ENCODE results near the gene ABHD15.

DNA sequence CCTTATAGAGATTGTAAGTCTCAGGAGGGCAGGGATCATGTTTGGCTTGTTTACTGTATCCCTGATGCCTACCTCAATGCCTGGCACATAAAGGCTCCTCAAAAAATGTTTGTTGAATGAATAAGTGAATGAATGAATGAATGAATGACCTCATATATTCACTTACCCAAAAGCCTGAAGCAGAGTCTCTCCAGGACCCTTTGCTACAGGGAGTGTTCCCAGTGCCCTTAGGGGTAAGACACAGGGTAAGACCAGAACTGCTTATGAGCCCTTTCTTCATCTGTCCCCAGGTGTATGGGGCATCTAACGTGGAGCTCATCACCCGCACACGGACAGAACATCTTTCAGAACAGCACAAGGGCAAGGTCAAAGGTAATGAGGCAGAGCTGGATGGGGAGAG, 43.6 kb upstream of the ABHD15 start:
- TF ChIP-seq, protein P1, sequence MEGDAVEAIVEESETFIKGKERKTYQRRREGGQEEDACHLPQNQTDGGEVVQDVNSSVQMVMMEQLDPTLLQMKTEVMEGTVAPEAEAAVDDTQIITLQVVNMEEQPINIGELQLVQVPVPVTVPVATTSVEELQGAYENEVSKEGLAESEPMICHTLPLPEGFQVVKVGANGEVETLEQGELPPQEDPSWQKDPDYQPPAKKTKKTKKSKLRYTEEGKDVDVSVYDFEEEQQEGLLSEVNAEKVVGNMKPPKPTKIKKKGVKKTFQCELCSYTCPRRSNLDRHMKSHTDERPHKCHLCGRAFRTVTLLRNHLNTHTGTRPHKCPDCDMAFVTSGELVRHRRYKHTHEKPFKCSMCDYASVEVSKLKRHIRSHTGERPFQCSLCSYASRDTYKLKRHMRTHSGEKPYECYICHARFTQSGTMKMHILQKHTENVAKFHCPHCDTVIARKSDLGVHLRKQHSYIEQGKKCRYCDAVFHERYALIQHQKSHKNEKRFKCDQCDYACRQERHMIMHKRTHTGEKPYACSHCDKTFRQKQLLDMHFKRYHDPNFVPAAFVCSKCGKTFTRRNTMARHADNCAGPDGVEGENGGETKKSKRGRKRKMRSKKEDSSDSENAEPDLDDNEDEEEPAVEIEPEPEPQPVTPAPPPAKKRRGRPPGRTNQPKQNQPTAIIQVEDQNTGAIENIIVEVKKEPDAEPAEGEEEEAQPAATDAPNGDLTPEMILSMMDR (conservative IDR thresholded peaks at IDR 0.05): no peak
- no peak for TF ChIP-seq EZH2 (IDR thresholded peaks at IDR 0.05; ENCODE audit: low read depth)

Data from PC-9 (cell line).